Ovary (tissue), 9 donors: ENCODE results near the gene HERPUD1. TPM values are rescaled to one million over a fixed set of nuclear protein-coding genes. Genes with fewer than 3 reads are reported as not detected.

Source experiments
- DNase-seq, 5 donors: peaks; one replicate each; pipeline ENCODE4 v3.0.0-alpha.2; 2019 to 2020
- H3K27ac ChIP-seq, 2 donors: fragments of 200-600 bp; one replicate each; pipeline versions ENCODE4 v1.5.1 to v1.8.0; 2019 to 2022
- H3K27me3 ChIP-seq: fragments of 200-600 bp; one replicate; pipeline ENCODE4 v1.8.0; 2022
- H3K36me3 ChIP-seq: fragments of 200-600 bp; sonication (generic); one replicate; pipeline ENCODE4 v1.5.1; 2019
- H3K4me1 ChIP-seq: one replicate; pipeline ENCODE4 v1.8.1; 2013; ENCODE audit warnings: mild to moderate bottlenecking, moderate library complexity; ENCODE audit not compliant: insufficient read depth
- H3K4me3 ChIP-seq: fragments of 200-600 bp; sonication (generic); one replicate; pipeline ENCODE4 v1.5.1; 2017
- H3K9me3 ChIP-seq, 2 donors: fragments of 200-600 bp in 1 of 2; sonication (generic) in 1 of 2; one replicate each; pipeline versions ENCODE4 v1.5.1 to v1.8.1; 2013 to 2019; ENCODE audit warnings: mild to moderate bottlenecking in 1 of 2, moderate library complexity in 1 of 2
- CTCF ChIP-seq, 3 donors: fragments of 450-650 bp in 2 of 3; fragments of 200-600 bp in 1 of 3; IDR thresholded peaks; one replicate each; pipeline versions ENCODE4 v1.5.1 to v1.8.0; 2016 to 2022; ENCODE audit warnings: antibody characterized with exemption in 3 of 3, mild to moderate bottlenecking in 1 of 3
- EP300 ChIP-seq: sonication (generic); formaldehyde crosslinking; IDR thresholded peaks from one replicate; pipeline ENCODE4 v1.6.1; 2017; ENCODE audit warnings: antibody characterized with exemption
- POLR2A ChIP-seq: fragments of 450-650 bp; IDR thresholded peaks from one replicate; pipeline ENCODE4 v1.6.1; 2017; ENCODE audit warnings: antibody characterized with exemption, mild to moderate bottlenecking, moderate library complexity
- WGBS, 3 donors: extraction: QIAGEN DNeasy Blood & Tissue Kit in 1 of 3; methylation state at CpG; one replicate each; pipeline versions ENCODE4 v1.1.5 to v1.1.7; 2013 to 2017; 5-methylcytosine and 5-hydroxymethylcytosine counted together
- intact Hi-C, 4 donors: fragments of 100-400 bp; cut with DNase I; formaldehyde crosslinking; loops; one replicate each; pipeline versions ENCODE4 v1.11.0 to v1.15.1; 2022 to 2023
- polyA plus RNA-seq, 2 donors: library from polyadenylated mRNA; stranded (reverse); fragments of 200-250 nt in 1 of 2; fragments of 350-450 nt in 1 of 2; fragmentation: Illumina TruSeq in 1 of 2; extraction: RNeasy Lipid Tissue Mini Kit (QIAGEN cat#74804) in 1 of 2; gene quantifications; one replicate each; pipeline ENCODE4 v1.2.3, GENCODE V29; 2013 to 2014
- total RNA-seq, 7 donors: library from RNA; depleted of rRNA in 2 of 7; stranded (reverse); fragments of >200 nt in 2 of 7; fragmentation: NEBNext Ultra II Directional in 3 of 7; extraction: Animal tissue kit (Norgen Biotek cat#: 25700) in 3 of 7; gene quantifications; one replicate each; pipeline versions ENCODE4 v1.1.0 to v1.2.4, GENCODE V29; 2016 to 2023
- donor health status: DM: no; HTN: no; CAD: no; lungs with moderate emphysema.
- donor health status: DM: no; HTN: no; CAD: no.
- donor health status: Bipolar disorder and iron deficiency.
- donor health status: DM: yes; HTN: yes; CAD: no.
- donor health status: DM: no; HTN: no; CAD: no.
- donor health status: DM: yes; HTN: yes; CAD: no.

The HERPUD1 gene
- total and polyA plus RNA-seq, 9 donors: 95.4 to 299 (median 192) TPM

GRCh38 chr16:56982695-56983094 is 50.8 kb downstream of the HERPUD1 start:
- no peak for DNase-seq
- intact Hi-C loops: no loop called here
- Histone ChIP-seq H3K4me1 (peaks cover 2% of the 10 kb centered on the region), H3K27ac (no peak overlapping the region), H3K9me3 (no peaks in the 10 kb centered on the region), H3K27me3 (no peaks in the 10 kb centered on the region), H3K4me3 (no peak overlapping the region), H3K36me3 (no peaks in the 10 kb centered on the region)
- 74 to 78% (median 75%) methylated on average over 2 of the region's 2 CpGs for WGBS, 3 donors
- TF ChIP-seq POLR2A: no peak
- TF ChIP-seq EP300: no peak
- TF ChIP-seq CTCF (IDR thresholded peaks at IDR 0.05): no peak

GRCh38 chr16:56983211-56983751 is 51.3 kb downstream of the HERPUD1 start:
- 71 to 77% (median 74%) methylated on average over 9 of the region's 9 CpGs for WGBS, 3 donors
- Histone ChIP-seq H3K36me3 (no peaks in the 10 kb centered on the region), H3K4me1 (peaks cover 5% of the 10 kb centered on the region), H3K27ac (no peak overlapping the region), H3K4me3 (no peak overlapping the region), H3K27me3 (no peaks in the 10 kb centered on the region), H3K9me3 (no peaks in the 10 kb centered on the region)
- intact Hi-C loops: no loop called here
- no peak for TF ChIP-seq CTCF (IDR thresholded peaks at IDR 0.05)
- no peak for TF ChIP-seq EP300
- no peak for TF ChIP-seq POLR2A
- no peak for DNase-seq

GRCh38 chr16:56984639-56985038 is 52.7 kb downstream of the HERPUD1 start:
- Histone ChIP-seq H3K36me3 (no peaks in the 10 kb centered on the region), H3K27me3 (no peaks in the 10 kb centered on the region), H3K27ac (no peak overlapping the region), H3K4me1 (peaks cover 11% of the 10 kb centered on the region), H3K9me3 (no peaks in the 10 kb centered on the region), H3K4me3 (no peak overlapping the region)
- DNase-seq: no peak
- TF ChIP-seq EP300 (no peak), CTCF (IDR thresholded peaks at IDR 0.05) (no peak), POLR2A (no peak)
- 93 to 94% (median 93%) methylated on average over 6 of the region's 6 CpGs for WGBS, 3 donors
- intact Hi-C loops: loop anchor here in 1 of 4 donors (5.0 kb wide), 1 partner anchor 377 kb away; the partner anchor contains the start of gene MT2A

GRCh38 chr16:56985288-56985961 is 53.5 kb downstream of the HERPUD1 start:
- WGBS, 3 donors: 61 to 79% (median 73%) methylated on average over 7 of the region's 7 CpGs
- TF ChIP-seq EP300 (no peak), CTCF (IDR thresholded peaks at IDR 0.05) (no peak), POLR2A (no peak)
- no peak overlapping the region for H3K4me3 ChIP-seq
- H3K27me3 ChIP-seq: no peaks in the 10 kb centered on the region
- no peak overlapping the region for H3K27ac ChIP-seq
- intact Hi-C loops: loop anchor here in 1 of 4 donors (5.0 kb wide), 1 partner anchor 378 kb away; the partner anchor contains the start of gene MT2A
- H3K36me3 ChIP-seq: no peaks in the 10 kb centered on the region
- H3K4me1 ChIP-seq: peaks cover 13% of the 10 kb centered on the region
- DNase-seq: peak in 3 of 5 donors; percentile 48 to 66 (median 51)
- no peaks in the 10 kb centered on the region for H3K9me3 ChIP-seq
